Measurements from ENCODE around the gene PDE4D. TPM values are rescaled to one million over a fixed set of nuclear protein-coding genes. Genes with fewer than 3 reads are reported as not detected.

PDE4D gene
- total RNA-seq, 4 donors from 2014 or later, result 14.7 to 36.3 (median 24.7) TPM

- intact Hi-C loops (cut with DNase I), result no loop called here
- no peak for TF ChIP-seq POLR2A (IDR thresholded peaks at IDR 0.05)
- no peak for TF ChIP-seq CTCF (IDR thresholded peaks at IDR 0.05)
- no peak overlapping the region for H3K4me3 ChIP-seq (replicated peaks in 1 of 3)
- no peaks in the 10 kb centered on the region for H3K27me3 ChIP-seq
- no peaks in the 10 kb centered on the region for H3K4me1 ChIP-seq
- 93 to 95% methylated on average over 1 of the region's 1 CpG for WGBS, 2 donors
- H3K9me3 ChIP-seq, result no peaks in the 10 kb centered on the region
- no peak for DNase-seq
- no peak overlapping the region for H3K27ac ChIP-seq
- H3K36me3 ChIP-seq, result no peaks in the 10 kb centered on the region
Observed at GRCh38 chr5:59532979-59533729, 360.4 kb downstream of the PDE4D start.

- no peaks in the 10 kb centered on the region for H3K9me3 ChIP-seq
- 95 to 100% methylated on average over 1 of the region's 1 CpG for WGBS, 2 donors
- no peaks in the 10 kb centered on the region for H3K27me3 ChIP-seq
- no peak for DNase-seq
- H3K4me3 ChIP-seq (replicated peaks in 1 of 3), result no peak overlapping the region
- no peak for TF ChIP-seq CTCF (IDR thresholded peaks at IDR 0.05)
- no peak for TF ChIP-seq POLR2A (IDR thresholded peaks at IDR 0.05)
- H3K27ac ChIP-seq, result no peak overlapping the region
- H3K36me3 ChIP-seq, result no peaks in the 10 kb centered on the region
- intact Hi-C loops (cut with DNase I), result no loop called here
- H3K4me1 ChIP-seq, result no peaks in the 10 kb centered on the region
Observed at GRCh38 chr5:59529239-59529638, 364.3 kb downstream of the PDE4D start.

GRCh38 chr5:59528202-59528862 is 365.2 kb downstream of the PDE4D start:
- Histone ChIP-seq H3K27me3 (no peaks in the 10 kb centered on the region), H3K36me3 (no peaks in the 10 kb centered on the region), H3K27ac (no peak overlapping the region), H3K4me1 (no peaks in the 10 kb centered on the region), H3K4me3 (replicated peaks in 1 of 3) (no peak overlapping the region), H3K9me3 (no peaks in the 10 kb centered on the region)
- no peak for DNase-seq
- TF ChIP-seq CTCF (IDR thresholded peaks at IDR 0.05), result no peak
- WGBS, 2 donors, result 45 to 63% methylated on average over 2 of the region's 2 CpGs
- intact Hi-C loops (cut with DNase I), result no loop called here

- Histone ChIP-seq H3K36me3 (no peaks in the 10 kb centered on the region), H3K27ac (no peak overlapping the region), H3K9me3 (peaks cover 5% of the 10 kb centered on the region), H3K4me3 (replicated peaks in 1 of 3) (no peak overlapping the region), H3K4me1 (no peaks in the 10 kb centered on the region), H3K27me3 (no peaks in the 10 kb centered on the region)
- TF ChIP-seq CTCF (IDR thresholded peaks at IDR 0.05) (no peak), POLR2A (IDR thresholded peaks at IDR 0.05) (no peak)
- intact Hi-C loops (cut with DNase I), result no loop called here
- DNase-seq, result no peak
- WGBS, 2 donors, result 36 to 39% methylated on average over 1 of the region's 1 CpG
Observed at GRCh38 chr5:59525957-59526356, 367.6 kb downstream of the PDE4D start.

GRCh38 chr5:59525311-59525710 is 368.2 kb downstream of the PDE4D start:
- H3K4me1 ChIP-seq, result no peaks in the 10 kb centered on the region
- no peaks in the 10 kb centered on the region for H3K36me3 ChIP-seq
- H3K4me3 ChIP-seq (replicated peaks in 1 of 3), result no peak overlapping the region
- intact Hi-C loops (cut with DNase I), result no loop called here
- no peaks in the 10 kb centered on the region for H3K27me3 ChIP-seq
- peaks cover 5% of the 10 kb centered on the region for H3K9me3 ChIP-seq
- TF ChIP-seq CTCF (IDR thresholded peaks at IDR 0.05), result no peak
- no peak for TF ChIP-seq POLR2A (IDR thresholded peaks at IDR 0.05)
- no peak overlapping the region for H3K27ac ChIP-seq
- 89 to 96% methylated on average over 3 of the region's 3 CpGs for WGBS, 2 donors
- DNase-seq, result no peak
